NT2/D1 (cell line): ENCODE data around the gene NPAS2.

Experiments
- SUZ12 ChIP-seq: IDR thresholded peaks from 2 replicates; pipeline ENCODE4 v1.6.1; 2011; ENCODE audit not compliant: insufficient read length, insufficient read depth; ENCODE audit errors: extremely low read depth
- YY1 ChIP-seq: IDR thresholded peaks from 2 replicates; pipeline ENCODE4 v1.6.1; 2011; ENCODE audit not compliant: insufficient read length, insufficient read depth
- ZNF274 ChIP-seq: IDR thresholded peaks from 2 replicates; pipeline ENCODE4 v1.6.1; 2011; ENCODE audit warnings: mild to moderate bottlenecking, low read depth, low read length

GRCh38 chr2:100989666-100990065 lies 169.7 kb downstream of the NPAS2 start:
- no peak for TF ChIP-seq YY1
- no peak for TF ChIP-seq SUZ12
- TF ChIP-seq ZNF274 = no peak
